ENCODE results near the gene GMDS. TPM values are rescaled to one million over a fixed set of nuclear protein-coding genes. Genes with fewer than 3 reads are reported as not detected.

GMDS gene
- total RNA-seq, 1 experiment from 2014 or later = 27.6 TPM

DNA sequence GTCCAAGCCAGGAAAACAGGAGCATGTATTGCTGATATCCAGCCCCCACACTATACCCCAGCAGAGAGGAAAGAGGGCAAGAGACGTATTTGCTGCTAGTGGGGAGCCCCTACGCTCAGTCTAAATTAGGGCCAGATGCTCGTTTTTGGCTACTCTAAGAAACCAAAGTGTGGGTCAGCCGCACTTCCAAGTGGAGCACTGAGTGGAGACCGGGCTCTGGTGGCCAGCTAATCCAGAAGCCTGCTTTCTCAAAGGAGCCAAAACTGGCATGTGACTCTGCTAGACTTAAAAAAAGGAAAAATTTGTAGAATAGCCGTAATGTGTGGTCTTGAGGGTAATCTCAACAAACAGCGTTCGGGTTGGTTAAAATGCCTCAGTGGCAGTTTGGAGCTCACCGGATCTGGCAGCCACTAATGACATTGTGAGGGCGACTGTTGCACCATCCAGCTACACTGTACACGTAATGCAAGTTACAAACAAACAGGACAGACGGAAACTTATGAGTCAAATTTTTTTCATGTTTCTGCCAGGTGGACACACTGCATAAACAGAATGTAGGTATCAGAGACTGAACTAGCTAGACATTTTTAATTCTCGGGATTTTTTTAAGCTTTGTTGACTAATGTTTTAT is 404.8 kb downstream of the GMDS start:
- Histone ChIP-seq H4K8ac (replicated peaks; ENCODE audit: insufficient read length, low read depth, low read length) (no peak overlapping the region), H3K18ac (ENCODE audit: insufficient read length, low read depth, low read length) (no peak overlapping the region), H4K5ac (ENCODE audit: insufficient read length, low read depth, low read length) (no peak overlapping the region), H3K56ac (ENCODE audit: insufficient read length, low read depth, low read length) (no peak overlapping the region), H3K9ac (ENCODE audit: extremely low read depth, insufficient read length, low read length) (no peak overlapping the region), H3K9me3 (ENCODE audit: control insufficient read depth, low read depth, low read length) (peaks cover 3% of the 10 kb centered on the region), H4K91ac (ENCODE audit: insufficient read length, low read depth, low read length) (no peak overlapping the region), H3K79me2 (ENCODE audit: insufficient read depth, low read length) (no peaks in the 10 kb centered on the region), H3K4ac (ENCODE audit: low read depth, low read length) (no peak overlapping the region), H2BK120ac (ENCODE audit: low read depth, low read length, poor library complexity, severe bottlenecking) (no peak overlapping the region), H3K4me2 (ENCODE audit: insufficient read depth, insufficient read length, low read length) (no peak overlapping the region), H2BK5ac (ENCODE audit: insufficient read length, low read length) (no peak overlapping the region), H2BK20ac (ENCODE audit: low read depth, low read length, poor library complexity, severe bottlenecking) (no peak overlapping the region), H3K23me2 (ENCODE audit: insufficient read length, low read depth, low read length, poor library complexity, severe bottlenecking) (no peaks in the 10 kb centered on the region), H3K27me3 (ENCODE audit: insufficient read depth, low read length) (no peaks in the 10 kb centered on the region), H3T11ph (ENCODE audit: low read length) (no peak overlapping the region), H4K20me1 (ENCODE audit: control insufficient read depth, insufficient read depth, insufficient read length) (no peaks in the 10 kb centered on the region), H3K23ac (ENCODE audit: insufficient read length, low read depth, low read length) (no peak overlapping the region), H2BK15ac (ENCODE audit: low read depth, low read length) (no peak overlapping the region), H2AFZ (ENCODE audit: low read length) (no peak overlapping the region), H2BK12ac (ENCODE audit: insufficient read length, low read depth, low read length) (no peak overlapping the region), H3K14ac (ENCODE audit: insufficient read depth, low read length) (no peak overlapping the region), H3K4me1 (ENCODE audit: insufficient read depth, low read length) (peaks cover 3% of the 10 kb centered on the region; the same call in 1 of the 2 replicates), H2AK5ac (ENCODE audit: insufficient read length, low read length) (no peak overlapping the region), H3K27ac (ENCODE audit: insufficient read length, low read depth, low read length) (no peak overlapping the region), H3K79me1 (ENCODE audit: insufficient read depth, low read depth, low read length, poor library complexity, severe bottlenecking) (no peaks in the 10 kb centered on the region)
- TF ChIP-seq CTCF (conservative IDR thresholded peaks at IDR 0.05) = no peak
- H3K27ac Mint-ChIP-seq = no peak overlapping the region
- no CpG with 5 or more reads among the region's 13 CpGs for WGBS (ENCODE audit: extremely low coverage, insufficient read length, low lambda C conversion rate)
- DNase-seq = no peak
- H3K27me3 Mint-ChIP-seq (ENCODE audit: low read depth) = no peaks in the 10 kb centered on the region; the same call in 1 of the 2 replicates
- H3K36me3 Mint-ChIP-seq (ENCODE audit: insufficient read depth in 1 of 3, low read depth in 3 of 3) = peaks cover 3 to 7% (median 4%) of the 10 kb centered on the region in 3 experiments; a peak in 6 of 7 replicates
- no peak overlapping the region for H3K4me3 Mint-ChIP-seq
- H3K9me3 Mint-ChIP-seq = peaks cover 8% of the 10 kb centered on the region in 2 experiments
- peaks cover 26 to 28% of the 10 kb centered on the region in 2 experiments for H3K4me1 Mint-ChIP-seq
